Measurements from ENCODE around the gene FNDC3B. TPM values are rescaled to one million over a fixed set of nuclear protein-coding genes. Genes with fewer than 3 reads are reported as not detected.

FNDC3B gene
- total RNA-seq, 4 donors from 2014 or later = 131 to 179 (median 170) TPM

GRCh38 chr3:172086071-172086470 is 46.7 kb downstream of the FNDC3B start:
- no peak for TF ChIP-seq CTCF (IDR thresholded peaks at IDR 0.05; ENCODE audit: low read depth)

- TF ChIP-seq CTCF (IDR thresholded peaks at IDR 0.05; ENCODE audit: low read depth) = no peak
Measured at GRCh38 chr3:172087198-172087597, 47.8 kb downstream of the FNDC3B start.

- TF ChIP-seq CTCF (IDR thresholded peaks at IDR 0.05; ENCODE audit: low read depth) = no peak
Measured at GRCh38 chr3:172087602-172088580, 48.5 kb downstream of the FNDC3B start.

- no peak for TF ChIP-seq CTCF (IDR thresholded peaks at IDR 0.05; ENCODE audit: low read depth)
Measured at GRCh38 chr3:172089250-172089649, 49.9 kb downstream of the FNDC3B start.

- no peak for TF ChIP-seq CTCF (IDR thresholded peaks at IDR 0.05; ENCODE audit: low read depth)
Measured at GRCh38 chr3:172090035-172090434, 50.7 kb downstream of the FNDC3B start.

GRCh38 chr3:172092658-172093057 is 53.3 kb downstream of the FNDC3B start:
- no peak for TF ChIP-seq CTCF (IDR thresholded peaks at IDR 0.05; ENCODE audit: low read depth)

GRCh38 chr3:172094621-172095557 is 55.5 kb downstream of the FNDC3B start:
- TF ChIP-seq CTCF (IDR thresholded peaks at IDR 0.05; ENCODE audit: low read depth) = no peak
